Panc1 (cell line): ENCODE results near the gene KCND3.

Experiments used
- POLR2AphosphoS5 ChIP-seq: IDR thresholded peaks from 2 replicates; pipeline ENCODE4 v1.6.1; 2012; ENCODE audit warnings: mild to moderate bottlenecking, low read depth, low read length, moderate library complexity
- SIN3A ChIP-seq: IDR thresholded peaks from 2 replicates; pipeline ENCODE4 v1.6.1; 2012; ENCODE audit warnings: low read depth, mild to moderate bottlenecking, low read length, moderate library complexity, borderline replicate concordance; ENCODE audit not compliant: insufficient read depth
- TCF7L2 ChIP-seq: IDR thresholded peaks from 2 replicates; pipeline ENCODE4 v1.6.1; 2011; ENCODE audit warnings: mild to moderate bottlenecking, low read depth, low read length, inconsistent platforms
- TF ChIP-seq, protein P1 (sequence below), 2 experiments: IDR thresholded peaks; 2 replicates each; pipeline ENCODE4 v1.6.1; 2011 to 2012; ENCODE audit warnings: low read depth in 2 of 2, control low read depth in 1 of 2, low read length in 1 of 2, mild to moderate bottlenecking in 1 of 2, moderate library complexity in 1 of 2; ENCODE audit not compliant: insufficient read depth in 1 of 2
- TF ChIP-seq, protein P2 (sequence below): fragments of 450-650 bp; IDR thresholded peaks from 2 replicates; pipeline ENCODE4 v1.5.1; 2017; ENCODE audit warnings: mild to moderate bottlenecking

DNA sequence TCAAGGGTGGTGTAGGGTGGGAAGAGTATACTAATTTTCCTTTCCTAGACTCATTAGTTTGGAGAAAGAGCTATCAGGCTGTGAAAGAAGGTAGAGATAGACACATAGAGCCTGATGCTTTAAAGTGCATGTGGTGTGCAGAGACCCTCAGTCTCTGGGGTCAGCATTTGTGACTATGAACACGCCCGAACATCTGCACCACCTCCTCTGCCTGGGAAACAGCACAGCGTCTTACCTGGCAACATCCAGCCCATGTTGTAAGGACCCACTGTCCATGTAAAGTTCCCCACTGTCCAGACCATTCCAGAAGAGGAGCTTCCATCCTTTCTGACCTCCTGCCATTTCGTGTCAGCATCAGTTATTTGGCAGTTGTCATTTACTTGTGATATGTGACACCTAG is 83.4 kb downstream of the KCND3 start:
- TF ChIP-seq, protein P1, sequence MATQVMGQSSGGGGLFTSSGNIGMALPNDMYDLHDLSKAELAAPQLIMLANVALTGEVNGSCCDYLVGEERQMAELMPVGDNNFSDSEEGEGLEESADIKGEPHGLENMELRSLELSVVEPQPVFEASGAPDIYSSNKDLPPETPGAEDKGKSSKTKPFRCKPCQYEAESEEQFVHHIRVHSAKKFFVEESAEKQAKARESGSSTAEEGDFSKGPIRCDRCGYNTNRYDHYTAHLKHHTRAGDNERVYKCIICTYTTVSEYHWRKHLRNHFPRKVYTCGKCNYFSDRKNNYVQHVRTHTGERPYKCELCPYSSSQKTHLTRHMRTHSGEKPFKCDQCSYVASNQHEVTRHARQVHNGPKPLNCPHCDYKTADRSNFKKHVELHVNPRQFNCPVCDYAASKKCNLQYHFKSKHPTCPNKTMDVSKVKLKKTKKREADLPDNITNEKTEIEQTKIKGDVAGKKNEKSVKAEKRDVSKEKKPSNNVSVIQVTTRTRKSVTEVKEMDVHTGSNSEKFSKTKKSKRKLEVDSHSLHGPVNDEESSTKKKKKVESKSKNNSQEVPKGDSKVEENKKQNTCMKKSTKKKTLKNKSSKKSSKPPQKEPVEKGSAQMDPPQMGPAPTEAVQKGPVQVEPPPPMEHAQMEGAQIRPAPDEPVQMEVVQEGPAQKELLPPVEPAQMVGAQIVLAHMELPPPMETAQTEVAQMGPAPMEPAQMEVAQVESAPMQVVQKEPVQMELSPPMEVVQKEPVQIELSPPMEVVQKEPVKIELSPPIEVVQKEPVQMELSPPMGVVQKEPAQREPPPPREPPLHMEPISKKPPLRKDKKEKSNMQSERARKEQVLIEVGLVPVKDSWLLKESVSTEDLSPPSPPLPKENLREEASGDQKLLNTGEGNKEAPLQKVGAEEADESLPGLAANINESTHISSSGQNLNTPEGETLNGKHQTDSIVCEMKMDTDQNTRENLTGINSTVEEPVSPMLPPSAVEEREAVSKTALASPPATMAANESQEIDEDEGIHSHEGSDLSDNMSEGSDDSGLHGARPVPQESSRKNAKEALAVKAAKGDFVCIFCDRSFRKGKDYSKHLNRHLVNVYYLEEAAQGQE (IDR thresholded peaks at IDR 0.05; ENCODE audit: insufficient read depth in 1 of 2, low read depth in 2 of 2, low read length in 1 of 2) = no peak
- TF ChIP-seq SIN3A (no peak), POLR2AphosphoS5 (no peak), TCF7L2 (no peak)
- TF ChIP-seq, protein P2, sequence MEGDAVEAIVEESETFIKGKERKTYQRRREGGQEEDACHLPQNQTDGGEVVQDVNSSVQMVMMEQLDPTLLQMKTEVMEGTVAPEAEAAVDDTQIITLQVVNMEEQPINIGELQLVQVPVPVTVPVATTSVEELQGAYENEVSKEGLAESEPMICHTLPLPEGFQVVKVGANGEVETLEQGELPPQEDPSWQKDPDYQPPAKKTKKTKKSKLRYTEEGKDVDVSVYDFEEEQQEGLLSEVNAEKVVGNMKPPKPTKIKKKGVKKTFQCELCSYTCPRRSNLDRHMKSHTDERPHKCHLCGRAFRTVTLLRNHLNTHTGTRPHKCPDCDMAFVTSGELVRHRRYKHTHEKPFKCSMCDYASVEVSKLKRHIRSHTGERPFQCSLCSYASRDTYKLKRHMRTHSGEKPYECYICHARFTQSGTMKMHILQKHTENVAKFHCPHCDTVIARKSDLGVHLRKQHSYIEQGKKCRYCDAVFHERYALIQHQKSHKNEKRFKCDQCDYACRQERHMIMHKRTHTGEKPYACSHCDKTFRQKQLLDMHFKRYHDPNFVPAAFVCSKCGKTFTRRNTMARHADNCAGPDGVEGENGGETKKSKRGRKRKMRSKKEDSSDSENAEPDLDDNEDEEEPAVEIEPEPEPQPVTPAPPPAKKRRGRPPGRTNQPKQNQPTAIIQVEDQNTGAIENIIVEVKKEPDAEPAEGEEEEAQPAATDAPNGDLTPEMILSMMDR = no peak
